Measurements from ENCODE around the gene SUPT3H.

DNA sequence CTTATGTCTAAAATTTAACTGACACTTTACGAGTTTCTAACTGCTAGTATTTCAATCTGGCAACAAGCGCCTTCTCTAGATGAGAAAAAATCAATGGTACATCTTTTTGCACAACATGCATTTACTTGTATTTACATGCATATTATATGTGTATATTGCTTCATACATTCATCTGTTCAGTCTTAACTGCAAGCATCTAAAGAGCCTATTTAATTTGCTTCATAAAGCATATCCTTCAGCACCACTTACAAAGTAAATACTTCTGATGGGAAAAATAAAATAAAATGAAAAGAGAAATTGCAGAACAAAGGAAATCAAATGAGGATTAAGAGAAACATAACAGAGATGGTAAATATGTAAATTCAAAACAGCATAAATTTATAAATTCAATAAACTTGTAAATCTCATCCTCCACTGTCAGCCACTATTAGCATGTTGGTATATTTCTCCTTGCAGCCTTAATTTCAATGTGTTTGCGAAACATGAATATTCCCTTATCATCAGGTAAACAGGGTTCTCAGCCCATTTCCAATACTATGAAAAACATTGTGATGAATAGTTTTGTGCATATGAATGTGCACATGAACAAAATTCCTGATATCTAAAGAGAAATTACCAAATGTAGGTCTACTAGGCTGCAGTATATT, 382.1 kb downstream of the SUPT3H start:
- TF ChIP-seq, protein P1, sequence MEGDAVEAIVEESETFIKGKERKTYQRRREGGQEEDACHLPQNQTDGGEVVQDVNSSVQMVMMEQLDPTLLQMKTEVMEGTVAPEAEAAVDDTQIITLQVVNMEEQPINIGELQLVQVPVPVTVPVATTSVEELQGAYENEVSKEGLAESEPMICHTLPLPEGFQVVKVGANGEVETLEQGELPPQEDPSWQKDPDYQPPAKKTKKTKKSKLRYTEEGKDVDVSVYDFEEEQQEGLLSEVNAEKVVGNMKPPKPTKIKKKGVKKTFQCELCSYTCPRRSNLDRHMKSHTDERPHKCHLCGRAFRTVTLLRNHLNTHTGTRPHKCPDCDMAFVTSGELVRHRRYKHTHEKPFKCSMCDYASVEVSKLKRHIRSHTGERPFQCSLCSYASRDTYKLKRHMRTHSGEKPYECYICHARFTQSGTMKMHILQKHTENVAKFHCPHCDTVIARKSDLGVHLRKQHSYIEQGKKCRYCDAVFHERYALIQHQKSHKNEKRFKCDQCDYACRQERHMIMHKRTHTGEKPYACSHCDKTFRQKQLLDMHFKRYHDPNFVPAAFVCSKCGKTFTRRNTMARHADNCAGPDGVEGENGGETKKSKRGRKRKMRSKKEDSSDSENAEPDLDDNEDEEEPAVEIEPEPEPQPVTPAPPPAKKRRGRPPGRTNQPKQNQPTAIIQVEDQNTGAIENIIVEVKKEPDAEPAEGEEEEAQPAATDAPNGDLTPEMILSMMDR (IDR thresholded peaks at IDR 0.05; ENCODE audit: low read depth, low read length) = no peak
- no peak for TF ChIP-seq POLR2A (IDR thresholded peaks at IDR 0.05; ENCODE audit: extremely low read depth, insufficient read length)
